ENCODE data around the gene MAP6D1.
A peak's percentile ranks its signal among the peaks of the same experiment; 100 is the strongest.

Gene MAP6D1

DNA sequence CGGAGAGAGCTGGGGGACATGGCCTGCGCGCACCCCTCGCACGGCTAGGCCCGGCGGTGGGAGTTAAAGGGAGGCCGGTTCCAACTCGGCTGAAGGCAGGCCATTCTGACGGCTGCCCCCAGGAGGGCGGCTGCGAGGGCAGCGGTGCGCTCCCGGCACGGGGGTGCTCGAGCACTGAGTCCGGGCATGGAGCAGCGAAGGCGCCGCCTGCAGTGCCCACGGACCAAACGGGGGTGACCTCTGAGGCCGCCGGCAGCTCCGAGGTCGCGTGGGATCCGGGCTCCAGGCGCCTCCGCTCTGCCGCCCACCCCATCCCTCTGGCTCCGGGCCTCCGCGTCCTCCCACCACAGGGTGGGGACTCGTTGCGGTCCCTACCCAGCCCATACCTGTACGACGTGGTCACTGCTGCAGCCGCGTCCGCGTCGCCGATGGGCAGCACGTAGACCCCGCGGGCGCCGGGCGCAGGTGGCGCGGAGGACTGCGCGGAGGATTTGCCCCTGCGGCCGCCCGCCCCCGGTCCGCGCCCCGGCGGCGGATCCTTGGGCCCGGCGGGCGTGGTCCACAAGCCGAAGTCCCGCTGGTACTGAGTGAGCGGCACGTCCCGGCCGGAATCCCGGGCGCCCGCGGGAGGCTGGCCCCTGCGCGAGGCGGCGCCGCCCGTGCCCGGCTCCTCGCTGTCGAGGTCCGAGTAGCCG is 469 bp downstream of the MAP6D1 start:
- Histone ChIP-seq H3K4me1 (ENCODE audit: control insufficient read depth, insufficient read depth, low read length) (0 out of 2 replicates have a peak, but pooled peaks cover 3% of the 10 kb centered on the region), H3K27ac (ENCODE audit: low read length) (no peak overlapping the region)
- DNase-seq (ENCODE audit: low read depth, low spot score), result no peak

GRCh38 chr3:183823963-183824362 is 1.4 kb downstream of the MAP6D1 start:
- no CpG with 5 or more reads among the region's 5 CpGs for whole genome bisulfite sequencing (ENCODE audit: insufficient coverage, insufficient read length)
- no peaks in the 10 kb centered on the region for H3K9me3 ChIP-seq (ENCODE audit: control insufficient read depth, insufficient read depth, low read length)
- 0 out of 2 replicates have a peak, but pooled peaks cover 3% of the 10 kb centered on the region for H3K4me1 ChIP-seq (ENCODE audit: control insufficient read depth, insufficient read depth, low read length)
- no peak for DNase-seq (ENCODE audit: low read depth, low spot score)
- H3K36me3 ChIP-seq (ENCODE audit: control insufficient read depth, insufficient read depth, low read length), result no peaks in the 10 kb centered on the region; the same call in 1 of the 2 replicates
- H3K4me3 ChIP-seq (ENCODE audit: low read length), result no peak overlapping the region
- H3K27ac ChIP-seq (ENCODE audit: low read length), result no peak overlapping the region
- H3K27me3 ChIP-seq (ENCODE audit: control insufficient read depth, insufficient read depth, low read length), result no peaks in the 10 kb centered on the region

More for the DNA sequence above, 469 bp downstream of the MAP6D1 start:
- no CpG with 5 or more reads among the region's 88 CpGs for WGBS (ENCODE audit: insufficient coverage, insufficient read length)
- H3K4me3 ChIP-seq (ENCODE audit: low read length), result peak overlapping the region; percentile 56
- H3K36me3 ChIP-seq (ENCODE audit: control insufficient read depth, insufficient read depth, low read length), result no peaks in the 10 kb centered on the region; the same call in 1 of the 2 replicates
- no peaks in the 10 kb centered on the region for H3K9me3 ChIP-seq (ENCODE audit: control insufficient read depth, insufficient read depth, low read length)
- no peaks in the 10 kb centered on the region for H3K27me3 ChIP-seq (ENCODE audit: control insufficient read depth, insufficient read depth, low read length)

DNA sequence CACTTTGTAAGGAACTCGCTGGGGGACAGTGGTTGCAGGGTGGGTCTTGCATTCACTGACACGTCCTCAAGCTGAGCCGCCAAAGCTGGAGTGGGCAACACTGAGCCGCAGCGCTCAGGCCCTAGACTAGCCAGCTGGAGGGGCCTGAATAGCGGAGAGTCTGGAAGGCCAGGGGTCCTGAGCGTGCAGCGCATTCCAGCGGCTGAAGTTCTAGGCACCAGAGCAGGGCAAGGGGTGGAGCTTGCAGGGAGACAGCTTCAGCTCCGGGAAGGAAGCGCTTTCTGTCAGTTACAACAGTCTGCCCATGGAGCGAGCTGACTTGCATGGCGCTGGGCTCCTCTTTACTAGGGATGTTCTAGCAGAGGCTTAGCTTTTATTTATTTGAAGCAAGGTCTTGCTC is 2.7 kb downstream of the MAP6D1 start:
- H3K9me3 ChIP-seq (ENCODE audit: control insufficient read depth, insufficient read depth, low read length), result no peaks in the 10 kb centered on the region
- no peaks in the 10 kb centered on the region for H3K27me3 ChIP-seq (ENCODE audit: control insufficient read depth, insufficient read depth, low read length)
- WGBS (ENCODE audit: insufficient coverage, insufficient read length), result no CpG with 5 or more reads among the region's 13 CpGs
- no peaks in the 10 kb centered on the region for H3K36me3 ChIP-seq (ENCODE audit: control insufficient read depth, insufficient read depth, low read length)
- H3K4me3 ChIP-seq (ENCODE audit: low read length), result no peak overlapping the region
- H3K27ac ChIP-seq (ENCODE audit: low read length), result no peak overlapping the region
- no peak for DNase-seq (ENCODE audit: low read depth, low spot score)
- H3K4me1 ChIP-seq (ENCODE audit: control insufficient read depth, insufficient read depth, low read length), result 0 out of 2 replicates have a peak, but pooled peaks cover 3% of the 10 kb centered on the region

DNA sequence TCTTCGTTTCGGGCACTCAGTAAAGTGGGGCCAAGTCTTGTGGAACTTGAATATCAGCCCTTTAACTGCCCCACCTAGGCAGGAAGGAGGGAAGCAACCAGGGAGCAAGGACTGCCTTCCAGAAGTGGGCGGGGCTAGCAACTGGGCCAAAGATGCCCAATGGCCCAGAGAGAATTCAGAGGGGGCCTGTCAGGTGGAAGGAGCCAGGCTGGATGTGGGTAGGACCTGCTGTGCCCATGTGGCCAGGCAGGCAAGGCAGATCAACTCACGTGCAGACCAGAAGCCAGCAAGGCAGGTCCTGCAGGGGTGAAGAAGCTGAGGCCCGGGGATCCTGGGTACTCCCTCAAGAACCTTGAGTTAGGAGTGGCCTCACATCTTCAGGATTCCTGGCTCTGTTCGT is 5.5 kb downstream of the MAP6D1 start:
- H3K4me1 ChIP-seq (ENCODE audit: control insufficient read depth, insufficient read depth, low read length), result peaks cover 2% of the 10 kb centered on the region; the same call in 1 of the 2 replicates
- no peaks in the 10 kb centered on the region for H3K27me3 ChIP-seq (ENCODE audit: control insufficient read depth, insufficient read depth, low read length)
- no peaks in the 10 kb centered on the region for H3K9me3 ChIP-seq (ENCODE audit: control insufficient read depth, insufficient read depth, low read length)
- WGBS (ENCODE audit: insufficient coverage, insufficient read length), result no CpG with 5 or more reads among the region's 6 CpGs
- no peak for DNase-seq (ENCODE audit: low read depth, low spot score)
- no peak overlapping the region for H3K4me3 ChIP-seq (ENCODE audit: low read length)
- H3K36me3 ChIP-seq (ENCODE audit: control insufficient read depth, insufficient read depth, low read length), result 0 out of 2 replicates have a peak, but pooled peaks cover 2% of the 10 kb centered on the region
- no peak overlapping the region for H3K27ac ChIP-seq (ENCODE audit: low read length)

DNA sequence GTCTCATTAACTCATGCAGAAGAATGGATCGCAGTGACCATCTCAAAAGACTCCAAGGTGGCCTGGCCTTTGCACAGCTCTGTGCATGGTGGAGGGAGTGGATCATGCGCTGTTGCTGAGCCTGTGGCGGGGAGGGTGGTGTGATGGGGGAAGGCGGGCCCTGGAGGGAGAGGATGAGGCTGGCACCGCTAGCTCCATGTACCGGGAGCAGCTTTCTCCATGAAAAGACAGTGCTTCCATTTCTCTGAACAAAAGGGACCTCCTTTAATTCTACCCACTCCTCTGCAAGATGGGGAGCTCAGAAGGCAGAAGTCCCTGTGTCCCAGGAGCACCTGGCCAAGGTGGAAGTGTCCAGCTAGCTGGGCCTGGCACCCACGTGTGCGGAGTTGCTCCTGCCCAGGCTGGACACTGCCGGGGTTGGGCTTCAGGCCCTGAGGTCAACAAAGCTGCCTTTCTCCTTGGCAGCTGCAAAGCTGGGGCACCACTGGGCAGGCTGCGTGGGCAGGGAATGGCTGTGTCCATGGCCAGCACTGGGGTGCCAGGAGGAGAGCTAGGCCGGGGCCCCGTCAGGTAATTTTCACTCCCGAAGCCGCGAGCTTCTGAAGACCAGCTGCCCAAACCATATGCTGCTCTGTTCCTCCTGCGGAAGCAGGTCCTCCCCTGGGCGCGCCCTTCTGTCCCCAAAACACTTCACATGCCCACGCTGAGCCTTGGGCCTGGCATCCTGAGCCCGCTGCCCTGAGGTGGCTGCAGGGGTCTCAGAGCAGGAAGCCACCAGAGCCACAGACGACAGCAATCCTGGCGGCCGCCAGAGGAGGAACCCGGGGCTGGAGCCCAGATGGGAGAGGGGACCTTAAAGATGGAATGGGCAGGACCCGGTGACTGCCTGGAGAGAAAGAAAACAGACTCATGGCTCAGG is 6.4 kb downstream of the MAP6D1 start:
- no CpG with 5 or more reads among the region's 25 CpGs for WGBS (ENCODE audit: insufficient coverage, insufficient read length)
- Histone ChIP-seq H3K9me3 (ENCODE audit: control insufficient read depth, insufficient read depth, low read length) (no peaks in the 10 kb centered on the region), H3K36me3 (ENCODE audit: control insufficient read depth, insufficient read depth, low read length) (0 out of 2 replicates have a peak, but pooled peaks cover 2% of the 10 kb centered on the region), H3K4me3 (ENCODE audit: low read length) (no peak overlapping the region), H3K4me1 (ENCODE audit: control insufficient read depth, insufficient read depth, low read length) (peaks cover 2% of the 10 kb centered on the region; the same call in 1 of the 2 replicates), H3K27ac (ENCODE audit: low read length) (no peak overlapping the region), H3K27me3 (ENCODE audit: control insufficient read depth, insufficient read depth, low read length) (no peaks in the 10 kb centered on the region)
- DNase-seq (ENCODE audit: low read depth, low spot score), result no peak

DNA sequence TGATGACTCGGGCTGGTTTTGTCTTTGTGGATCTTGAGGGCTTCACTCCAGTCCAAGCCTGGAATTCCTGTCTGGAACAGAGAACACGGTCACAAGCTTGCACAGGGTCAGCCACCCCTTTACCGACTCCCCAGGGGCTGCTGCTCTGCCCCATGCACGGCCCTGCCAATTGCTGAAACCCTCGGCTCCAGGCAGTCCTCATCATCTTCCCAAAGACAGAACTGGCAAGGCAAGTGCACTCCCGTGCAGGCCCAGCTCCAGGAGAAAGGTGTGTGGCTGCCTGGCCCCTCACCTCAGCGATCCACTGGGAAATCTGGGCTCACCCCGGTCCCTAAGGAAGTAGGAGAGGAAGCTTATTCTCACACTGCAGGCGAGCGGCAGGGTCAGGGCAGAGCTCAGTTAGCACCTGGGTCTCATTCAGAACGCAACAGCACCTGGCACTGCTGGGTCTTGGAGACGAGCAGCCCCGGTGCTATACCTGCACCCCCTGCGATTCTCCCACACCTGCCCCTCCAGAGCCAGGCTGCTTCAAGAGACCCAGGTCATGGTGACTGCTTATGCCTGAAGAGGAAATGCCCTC is 7.2 kb downstream of the MAP6D1 start:
- Histone ChIP-seq H3K27me3 (ENCODE audit: control insufficient read depth, insufficient read depth, low read length) (no peaks in the 10 kb centered on the region), H3K27ac (ENCODE audit: low read length) (no peak overlapping the region), H3K4me1 (ENCODE audit: control insufficient read depth, insufficient read depth, low read length) (peaks cover 2% of the 10 kb centered on the region; the same call in 1 of the 2 replicates), H3K9me3 (ENCODE audit: control insufficient read depth, insufficient read depth, low read length) (no peaks in the 10 kb centered on the region), H3K36me3 (ENCODE audit: control insufficient read depth, insufficient read depth, low read length) (0 out of 2 replicates have a peak, but pooled peaks cover 2% of the 10 kb centered on the region), H3K4me3 (ENCODE audit: low read length) (no peak overlapping the region)
- WGBS (ENCODE audit: insufficient coverage, insufficient read length), result no CpG with 5 or more reads among the region's 14 CpGs
- no peak for DNase-seq (ENCODE audit: low read depth, low spot score)

DNA sequence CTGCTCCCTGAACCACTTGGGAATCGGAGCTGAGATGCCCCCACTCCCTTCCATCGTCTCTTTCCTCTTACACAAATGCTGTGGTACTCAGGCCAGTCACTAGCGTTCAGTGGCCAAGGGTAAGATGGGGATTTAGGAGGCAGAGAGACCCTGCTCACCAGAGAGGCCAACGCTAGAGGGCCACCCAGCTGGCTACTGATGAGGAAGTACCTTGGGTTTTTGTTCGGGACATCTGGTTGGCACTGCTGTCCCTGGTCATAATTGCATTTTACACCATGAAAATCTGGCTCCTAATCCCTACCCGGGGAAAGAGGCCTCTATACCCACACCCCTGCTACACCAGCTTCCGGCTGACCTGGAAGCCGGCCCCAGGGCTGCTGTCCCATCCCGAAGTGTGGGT is 7.7 kb downstream of the MAP6D1 start:
- no CpG with 5 or more reads among the region's 9 CpGs for WGBS (ENCODE audit: insufficient coverage, insufficient read length)
- Histone ChIP-seq H3K9me3 (ENCODE audit: control insufficient read depth, insufficient read depth, low read length) (no peaks in the 10 kb centered on the region), H3K27ac (ENCODE audit: low read length) (no peak overlapping the region)

GRCh38 chr3:183816681-183817510 is 8.5 kb downstream of the MAP6D1 start:
- Histone ChIP-seq H3K4me1 (ENCODE audit: control insufficient read depth, insufficient read depth, low read length) (no peaks in the 10 kb centered on the region; the same call in 1 of the 2 replicates), H3K4me3 (ENCODE audit: low read length) (no peak overlapping the region), H3K36me3 (ENCODE audit: control insufficient read depth, insufficient read depth, low read length) (0 out of 2 replicates have a peak, but pooled peaks cover 2% of the 10 kb centered on the region), H3K9me3 (ENCODE audit: control insufficient read depth, insufficient read depth, low read length) (no peaks in the 10 kb centered on the region), H3K27ac (ENCODE audit: low read length) (no peak overlapping the region), H3K27me3 (ENCODE audit: control insufficient read depth, insufficient read depth, low read length) (no peaks in the 10 kb centered on the region)
- WGBS (ENCODE audit: insufficient coverage, insufficient read length), result no CpG with 5 or more reads among the region's 20 CpGs
- DNase-seq (ENCODE audit: low read depth, low spot score), result no peak

More for the DNA sequence above, 7.7 kb downstream of the MAP6D1 start:
- H3K36me3 ChIP-seq (ENCODE audit: control insufficient read depth, insufficient read depth, low read length), result 0 out of 2 replicates have a peak, but pooled peaks cover 2% of the 10 kb centered on the region
- no peak for DNase-seq (ENCODE audit: low read depth, low spot score)
- H3K27me3 ChIP-seq (ENCODE audit: control insufficient read depth, insufficient read depth, low read length), result no peaks in the 10 kb centered on the region
- H3K4me3 ChIP-seq (ENCODE audit: low read length), result no peak overlapping the region
- peaks cover 2% of the 10 kb centered on the region; the same call in 1 of the 2 replicates for H3K4me1 ChIP-seq (ENCODE audit: control insufficient read depth, insufficient read depth, low read length)

DNA sequence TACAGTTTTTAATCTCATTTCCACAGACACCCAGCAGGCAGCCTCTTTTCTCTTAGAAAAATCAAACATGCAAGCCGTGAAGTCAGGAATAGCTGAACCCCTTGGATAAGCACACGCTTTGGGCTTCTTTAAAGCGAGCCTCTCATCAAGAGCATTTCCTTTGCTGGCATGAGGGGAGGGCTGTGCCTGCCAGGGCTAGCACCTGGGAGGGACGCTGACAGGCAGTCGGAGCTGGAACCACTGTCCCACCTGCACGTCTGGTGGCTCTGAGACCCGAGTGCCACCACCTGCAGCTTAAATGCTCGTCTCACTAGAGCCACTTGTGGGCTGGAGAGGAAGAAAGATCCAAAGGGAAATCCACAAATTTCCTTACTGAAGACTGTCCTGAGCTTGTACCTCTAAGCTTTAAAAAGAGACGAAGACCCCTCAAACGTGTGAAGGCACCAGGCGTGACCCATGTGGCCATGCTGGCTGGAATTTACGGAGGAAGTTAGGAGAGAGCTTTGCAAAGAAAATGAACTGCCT is 9.4 kb downstream of the MAP6D1 start:
- no peaks in the 10 kb centered on the region; the same call in 1 of the 2 replicates for H3K4me1 ChIP-seq (ENCODE audit: control insufficient read depth, insufficient read depth, low read length)

More for the DNA sequence above, 9.4 kb downstream of the MAP6D1 start:
- Histone ChIP-seq H3K4me3 (ENCODE audit: low read length) (no peak overlapping the region; the same call in 1 of the 2 replicates), H3K27me3 (ENCODE audit: control insufficient read depth, insufficient read depth, low read length) (no peaks in the 10 kb centered on the region), H3K9me3 (ENCODE audit: control insufficient read depth, insufficient read depth, low read length) (no peaks in the 10 kb centered on the region), H3K27ac (ENCODE audit: low read length) (no peak overlapping the region), H3K36me3 (ENCODE audit: control insufficient read depth, insufficient read depth, low read length) (peaks cover 7% of the 10 kb centered on the region)
- no peak for DNase-seq (ENCODE audit: low read depth, low spot score)
- WGBS (ENCODE audit: insufficient coverage, insufficient read length), result no CpG with 5 or more reads among the region's 12 CpGs
